Loucy (cell line): Measurements from ENCODE around the gene DNAH14.

Experiments
- EZH2phosphoT487 ChIP-seq: fragments of 200-600 bp; IDR thresholded peaks from 2 replicates; pipeline ENCODE4 v1.6.1; 2018; ENCODE audit warnings: antibody characterized with exemption, mild to moderate bottlenecking, moderate library complexity, borderline replicate concordance
- TF ChIP-seq, protein P1 (sequence below): fragments of 200-600 bp; sonication (generic); conservative IDR thresholded peaks from 2 replicates; pipeline ENCODE4 v1.5.1; 2014; ENCODE audit warnings: mild to moderate bottlenecking, antibody characterized with exemption, low read length

DNA sequence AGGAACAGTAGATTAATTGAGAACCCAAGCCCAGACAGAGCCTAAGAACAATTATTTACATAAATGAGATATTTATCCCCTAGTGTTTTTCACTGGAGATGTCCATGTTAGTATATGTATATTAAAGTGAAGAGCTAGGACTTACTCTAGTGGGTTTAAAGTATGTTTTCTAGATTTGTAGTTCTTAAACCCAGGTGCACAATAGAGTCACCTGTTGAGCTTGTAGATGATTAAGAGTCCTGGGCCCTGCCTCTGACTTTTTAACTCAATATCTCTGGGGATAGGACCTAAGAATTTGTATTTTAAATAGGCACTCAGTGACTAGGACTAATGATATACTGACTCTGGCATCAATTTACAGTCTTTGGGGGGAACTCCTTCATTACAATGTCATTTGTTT, 112.8 kb downstream of the DNAH14 start:
- TF ChIP-seq, protein P1, sequence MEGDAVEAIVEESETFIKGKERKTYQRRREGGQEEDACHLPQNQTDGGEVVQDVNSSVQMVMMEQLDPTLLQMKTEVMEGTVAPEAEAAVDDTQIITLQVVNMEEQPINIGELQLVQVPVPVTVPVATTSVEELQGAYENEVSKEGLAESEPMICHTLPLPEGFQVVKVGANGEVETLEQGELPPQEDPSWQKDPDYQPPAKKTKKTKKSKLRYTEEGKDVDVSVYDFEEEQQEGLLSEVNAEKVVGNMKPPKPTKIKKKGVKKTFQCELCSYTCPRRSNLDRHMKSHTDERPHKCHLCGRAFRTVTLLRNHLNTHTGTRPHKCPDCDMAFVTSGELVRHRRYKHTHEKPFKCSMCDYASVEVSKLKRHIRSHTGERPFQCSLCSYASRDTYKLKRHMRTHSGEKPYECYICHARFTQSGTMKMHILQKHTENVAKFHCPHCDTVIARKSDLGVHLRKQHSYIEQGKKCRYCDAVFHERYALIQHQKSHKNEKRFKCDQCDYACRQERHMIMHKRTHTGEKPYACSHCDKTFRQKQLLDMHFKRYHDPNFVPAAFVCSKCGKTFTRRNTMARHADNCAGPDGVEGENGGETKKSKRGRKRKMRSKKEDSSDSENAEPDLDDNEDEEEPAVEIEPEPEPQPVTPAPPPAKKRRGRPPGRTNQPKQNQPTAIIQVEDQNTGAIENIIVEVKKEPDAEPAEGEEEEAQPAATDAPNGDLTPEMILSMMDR, result no peak
- no peak for TF ChIP-seq EZH2phosphoT487
